ENCODE data around the gene UVSSA. TPM values are rescaled to one million over a fixed set of nuclear protein-coding genes. Genes with fewer than 3 reads are reported as not detected.
"Not testable (repeated sequence)": the region's sequence is repeated elsewhere in the genome, so short reads cannot be mapped to it uniquely, and the experiment has no call there.

Gene UVSSA
- total RNA-seq, 2 experiments from 2014 or later: 18.6 to 20.2 TPM

DNA sequence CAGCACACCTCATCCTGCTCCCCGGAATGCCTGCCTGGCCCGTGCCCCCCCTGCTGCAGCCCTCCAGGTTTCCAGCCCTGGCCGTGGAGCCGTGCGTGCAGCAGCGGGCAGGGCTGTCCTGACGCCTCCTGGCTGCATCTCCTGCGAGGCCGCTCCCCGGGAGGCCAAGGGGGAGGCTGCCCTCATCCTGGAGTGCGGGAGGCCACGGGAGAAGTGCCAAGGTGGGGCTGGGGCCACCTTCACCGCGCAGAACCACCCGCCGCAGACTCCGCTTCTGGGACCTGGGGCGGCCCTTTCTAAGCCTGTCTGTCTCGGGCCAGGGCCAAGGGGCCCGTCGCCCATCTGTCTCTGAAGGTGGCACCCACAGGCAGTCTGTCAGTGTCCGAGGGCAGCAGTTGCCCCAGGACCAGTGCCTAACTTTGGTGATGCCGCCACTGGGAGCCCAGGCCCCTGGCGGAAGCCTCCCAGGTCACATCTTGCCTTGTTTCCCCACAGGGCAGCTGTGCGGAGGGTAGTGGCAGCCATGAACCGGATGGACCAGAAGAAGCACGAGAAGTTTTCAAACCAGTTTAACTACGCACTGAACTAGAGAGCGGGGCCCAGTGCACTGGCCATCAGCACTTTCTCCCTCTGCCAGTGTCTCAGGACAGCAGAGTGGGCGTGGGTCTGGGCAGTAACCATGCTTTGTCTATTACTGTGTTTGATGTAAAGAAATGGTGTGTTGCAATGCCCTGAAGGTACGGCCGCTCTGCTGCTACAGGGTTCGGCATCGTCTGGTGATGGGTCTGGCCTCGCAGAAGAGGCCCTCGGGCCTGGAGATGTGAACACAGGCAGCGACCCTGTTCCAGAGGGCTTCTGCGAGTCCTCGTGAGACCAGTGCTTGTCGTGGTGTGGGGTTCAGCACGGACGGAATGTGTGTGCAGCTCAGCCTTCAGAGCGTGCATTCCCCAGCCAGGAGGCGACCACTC lies 38.6 kb downstream of the UVSSA start:
- ChIA-PET POLR2A (no interaction called here), CTCF (no interaction called here)
- Mint-ChIP-seq H3K27ac (no peak overlapping the region), H3K36me3 (ENCODE audit: low read depth) (peaks cover 24% of the 10 kb centered on the region), H3K4me1 (ENCODE audit: low read depth) (no peaks in the 10 kb centered on the region), H3K4me3 (no peak overlapping the region), H3K27me3 (no peaks in the 10 kb centered on the region), H3K9me3 (peaks cover 6% of the 10 kb centered on the region)
- intact Hi-C loops (cut with micrococcal nuclease): no loop called here
- ATAC-seq: no peak
- DNase-seq: no peak
- TF ChIP-seq, protein P1, sequence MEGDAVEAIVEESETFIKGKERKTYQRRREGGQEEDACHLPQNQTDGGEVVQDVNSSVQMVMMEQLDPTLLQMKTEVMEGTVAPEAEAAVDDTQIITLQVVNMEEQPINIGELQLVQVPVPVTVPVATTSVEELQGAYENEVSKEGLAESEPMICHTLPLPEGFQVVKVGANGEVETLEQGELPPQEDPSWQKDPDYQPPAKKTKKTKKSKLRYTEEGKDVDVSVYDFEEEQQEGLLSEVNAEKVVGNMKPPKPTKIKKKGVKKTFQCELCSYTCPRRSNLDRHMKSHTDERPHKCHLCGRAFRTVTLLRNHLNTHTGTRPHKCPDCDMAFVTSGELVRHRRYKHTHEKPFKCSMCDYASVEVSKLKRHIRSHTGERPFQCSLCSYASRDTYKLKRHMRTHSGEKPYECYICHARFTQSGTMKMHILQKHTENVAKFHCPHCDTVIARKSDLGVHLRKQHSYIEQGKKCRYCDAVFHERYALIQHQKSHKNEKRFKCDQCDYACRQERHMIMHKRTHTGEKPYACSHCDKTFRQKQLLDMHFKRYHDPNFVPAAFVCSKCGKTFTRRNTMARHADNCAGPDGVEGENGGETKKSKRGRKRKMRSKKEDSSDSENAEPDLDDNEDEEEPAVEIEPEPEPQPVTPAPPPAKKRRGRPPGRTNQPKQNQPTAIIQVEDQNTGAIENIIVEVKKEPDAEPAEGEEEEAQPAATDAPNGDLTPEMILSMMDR (IDR thresholded peaks at IDR 0.05): no peak

DNA sequence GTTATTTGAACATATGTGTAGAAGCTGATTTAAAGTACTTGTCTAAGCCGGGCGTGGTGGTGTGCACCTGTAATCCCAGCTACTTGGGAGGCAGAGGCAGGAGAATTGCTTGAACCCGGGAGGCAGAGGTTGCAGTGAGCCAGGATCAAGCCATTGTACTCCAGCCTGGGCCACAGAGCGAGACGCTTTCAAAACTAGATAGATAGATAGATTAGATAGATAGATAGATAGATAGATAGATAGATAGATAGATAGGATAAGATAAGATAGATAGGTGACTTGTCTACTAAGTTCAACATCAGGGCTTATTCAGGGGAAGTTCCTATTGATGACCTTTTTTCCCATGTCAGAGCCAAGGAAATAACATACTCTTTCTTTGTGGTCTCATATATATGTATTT lies 46.4 kb downstream of the UVSSA start:
- peaks cover 17% of the 10 kb centered on the region for H3K36me3 Mint-ChIP-seq (ENCODE audit: low read depth)
- POLR2A ChIA-PET: interaction anchor here (0.7 kb wide), 1 partner anchor 146 kb away, joined by 3 read pairs; no protein-coding TSS in a partner anchor
- H3K27me3 Mint-ChIP-seq; H3K27ac Mint-ChIP-seq; CTCF ChIA-PET; ATAC-seq; DNase-seq; intact Hi-C loops (cut with micrococcal nuclease); H3K4me1 Mint-ChIP-seq (ENCODE audit: low read depth); H3K9me3 Mint-ChIP-seq; H3K4me3 Mint-ChIP-seq: not testable (repeated sequence)

DNA sequence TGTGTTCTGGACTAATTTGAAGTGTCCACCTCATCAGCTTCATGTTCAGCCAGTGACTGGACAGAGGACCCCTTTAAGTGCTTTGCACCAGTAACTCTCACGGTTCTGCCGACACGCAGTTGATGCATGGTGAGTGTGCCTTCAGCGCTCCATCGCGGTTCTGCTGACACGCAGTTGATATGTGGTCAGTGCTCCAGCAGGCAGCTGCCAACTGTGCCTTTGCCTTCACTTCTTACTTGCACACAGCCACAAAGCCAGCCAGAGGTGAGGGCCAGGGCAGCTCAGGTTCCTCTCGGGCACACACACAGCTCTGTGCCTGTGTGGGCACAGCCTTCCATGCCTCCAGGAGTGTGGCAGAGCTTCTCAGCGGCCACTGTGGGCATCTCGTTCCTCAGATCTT lies 46.9 kb downstream of the UVSSA start:
- H3K4me3 Mint-ChIP-seq: no peak overlapping the region
- ChIA-PET POLR2A (interaction anchor here (0.7 kb wide), 1 partner anchor 146 kb away, joined by 3 read pairs; no protein-coding TSS in a partner anchor), CTCF (no interaction called here)
- no peaks in the 10 kb centered on the region for H3K4me1 Mint-ChIP-seq (ENCODE audit: low read depth)
- DNase-seq (no peak), ATAC-seq (no peak)
- peaks cover 3% of the 10 kb centered on the region for H3K9me3 Mint-ChIP-seq
- intact Hi-C loops (cut with micrococcal nuclease): no loop called here
- no peak overlapping the region for H3K27ac Mint-ChIP-seq
- H3K36me3 Mint-ChIP-seq (ENCODE audit: low read depth): peaks cover 12% of the 10 kb centered on the region
- H3K27me3 Mint-ChIP-seq: no peaks in the 10 kb centered on the region
- TF ChIP-seq, protein P1 (IDR thresholded peaks at IDR 0.05): no peak

DNA sequence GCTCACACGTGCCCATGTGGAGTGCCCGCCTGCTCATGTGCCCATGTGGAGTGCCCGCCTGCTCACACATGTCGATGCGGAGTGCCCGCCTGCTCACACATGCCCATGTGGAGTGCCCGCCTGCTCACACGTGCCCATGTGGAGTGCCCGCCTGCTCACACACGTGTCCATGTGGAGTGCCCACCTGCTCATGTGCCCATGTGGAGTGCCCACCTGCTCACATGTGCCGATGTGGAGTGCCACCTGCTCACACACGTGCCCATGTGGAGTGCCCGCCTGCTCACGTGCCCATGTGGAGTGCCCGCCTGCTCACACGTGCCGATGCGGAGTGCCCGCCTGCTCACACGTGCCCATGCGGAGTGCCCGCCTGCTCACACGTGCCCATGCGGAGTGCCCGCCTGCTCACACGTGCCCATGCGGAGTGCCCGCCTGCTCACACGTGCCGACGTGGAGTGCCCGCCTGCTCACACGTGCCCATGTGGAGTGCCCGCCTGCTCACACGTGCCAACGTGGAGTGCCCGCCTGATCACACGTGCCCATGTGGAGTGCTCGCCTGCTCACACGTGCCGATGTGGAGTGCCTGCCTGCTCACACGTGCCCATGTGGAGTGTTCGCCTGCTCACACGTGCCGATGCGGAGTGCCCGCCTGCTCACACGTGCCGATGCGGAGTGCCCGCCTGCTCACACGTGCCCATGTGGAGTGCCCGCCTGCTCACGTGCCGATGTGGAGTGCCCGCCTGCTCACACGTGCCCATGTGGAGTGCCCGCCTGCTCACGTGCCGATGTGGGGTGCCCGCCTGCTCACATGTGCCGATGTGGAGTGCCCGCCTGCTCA lies 47.8 kb downstream of the UVSSA start:
- H3K9me3 Mint-ChIP-seq; H3K4me1 Mint-ChIP-seq (ENCODE audit: low read depth); ATAC-seq; H3K27me3 Mint-ChIP-seq; CTCF ChIA-PET; POLR2A ChIA-PET; H3K4me3 Mint-ChIP-seq; H3K27ac Mint-ChIP-seq; DNase-seq; intact Hi-C loops (cut with micrococcal nuclease); H3K36me3 Mint-ChIP-seq (ENCODE audit: low read depth): not testable (repeated sequence)

DNA sequence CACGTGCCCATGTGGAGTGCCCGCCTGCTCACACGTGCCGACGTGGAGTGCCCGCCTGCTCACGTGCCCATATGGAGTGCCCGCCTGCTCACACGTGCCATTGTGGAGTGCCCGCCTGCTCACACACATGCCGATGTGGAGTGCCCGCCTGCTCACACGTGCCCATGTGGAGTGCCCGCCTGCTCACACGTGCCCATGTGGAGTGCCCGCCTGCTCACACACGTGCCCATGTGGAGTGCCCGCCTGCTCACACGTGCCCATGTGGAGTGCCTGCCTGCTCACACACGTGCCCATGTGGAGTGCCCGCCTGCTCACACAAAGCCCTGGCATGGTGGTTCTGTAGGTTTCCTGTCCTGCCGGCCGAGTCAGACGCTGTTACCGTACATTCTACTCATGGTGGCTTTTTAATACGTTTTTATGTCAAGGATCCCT lies 48.4 kb downstream of the UVSSA start:
- H3K27me3 Mint-ChIP-seq; ATAC-seq; intact Hi-C loops (cut with micrococcal nuclease); H3K27ac Mint-ChIP-seq; H3K36me3 Mint-ChIP-seq (ENCODE audit: low read depth); H3K9me3 Mint-ChIP-seq; DNase-seq; CTCF ChIA-PET; H3K4me3 Mint-ChIP-seq; H3K4me1 Mint-ChIP-seq (ENCODE audit: low read depth); POLR2A ChIA-PET: not testable (repeated sequence)

DNA sequence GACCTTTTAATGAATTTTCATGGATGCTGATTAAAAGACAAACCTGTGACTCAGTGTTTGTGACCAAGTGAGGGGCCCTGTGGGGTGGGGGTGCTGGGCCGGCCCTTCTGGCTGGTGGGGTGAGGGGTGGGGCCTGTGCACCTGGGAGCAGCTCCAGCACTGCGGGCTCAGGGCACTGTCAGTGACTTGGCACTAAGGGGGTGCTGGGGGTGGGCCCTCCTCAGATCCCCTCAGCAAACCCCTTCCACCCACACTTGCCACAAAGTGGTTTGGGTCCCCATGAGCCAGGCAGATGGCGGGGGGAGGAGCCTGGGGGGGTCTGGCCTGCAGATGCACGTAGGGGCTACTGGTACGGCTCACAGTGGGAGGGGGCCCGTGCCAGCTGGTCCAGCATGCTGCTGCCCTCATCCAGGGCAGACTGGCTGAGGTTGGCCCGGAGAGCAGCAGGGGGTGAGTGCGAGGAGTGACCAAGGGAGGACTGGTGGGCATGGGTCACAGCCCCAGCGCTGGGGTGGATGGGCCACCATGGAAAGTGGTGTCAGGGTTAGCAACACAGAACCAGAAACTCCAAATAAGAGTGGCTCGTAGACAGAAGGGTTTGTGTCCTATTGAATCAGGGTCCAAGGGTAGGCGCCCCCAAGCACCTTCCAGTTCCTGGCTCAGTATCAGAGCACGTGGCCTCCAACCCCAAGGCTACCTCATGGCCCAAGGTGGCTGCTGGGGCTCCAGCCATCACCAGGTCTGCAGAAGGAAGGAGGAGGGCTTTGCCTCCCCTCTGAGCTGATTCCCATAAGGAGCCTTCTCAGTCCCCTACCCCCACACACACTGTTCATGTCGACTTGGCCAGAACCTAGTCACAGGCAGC lies 49.2 kb downstream of the UVSSA start:
- H3K27me3 Mint-ChIP-seq: peaks cover 5% of the 10 kb centered on the region
- H3K4me3 Mint-ChIP-seq: no peak overlapping the region
- H3K27ac Mint-ChIP-seq: no peak overlapping the region
- no peaks in the 10 kb centered on the region for H3K4me1 Mint-ChIP-seq (ENCODE audit: low read depth)
- intact Hi-C loops (cut with micrococcal nuclease): no loop called here
- peaks cover 3% of the 10 kb centered on the region for H3K9me3 Mint-ChIP-seq
- DNase-seq (no peak), ATAC-seq (no peak)
- CTCF ChIA-PET: interaction anchor here (1.0 kb wide), 1 partner anchor 265 kb away, joined by 3 read pairs; no protein-coding TSS in a partner anchor
- TF ChIP-seq, protein P1 (IDR thresholded peaks at IDR 0.05): no peak
- POLR2A ChIA-PET: no interaction called here
- H3K36me3 Mint-ChIP-seq (ENCODE audit: low read depth): peaks cover 8% of the 10 kb centered on the region

Measured in activated CD8-positive, alpha-beta T cell treated with anti-CD3 and anti-CD28 coated beads for 36 hours (primary cell).